MM.1S (cell line): ENCODE results near the gene GRB2.

ENCODE experiments used
- EZH2 ChIP-seq: fragments of 300-600 bp; sonication (generic); optimal IDR thresholded peaks from 2 replicates; pipeline ENCODE3; 2017; ENCODE audit warnings: low read depth, mild to moderate bottlenecking, antibody characterized with exemption, low read length, mixed read lengths
- EZH2phosphoT487 ChIP-seq: fragments of 300-600 bp; sonication (generic); IDR thresholded peaks from 2 replicates; pipeline ENCODE4 v1.6.1; 2018; ENCODE audit warnings: antibody characterized with exemption, low read length
- TF ChIP-seq, protein P1 (sequence below): fragments of 300-600 bp; sonication (generic); IDR thresholded peaks from 2 replicates; pipeline ENCODE4 v1.5.1; 2016; ENCODE audit warnings: antibody characterized with exemption, low read length, mixed read lengths

DNA sequence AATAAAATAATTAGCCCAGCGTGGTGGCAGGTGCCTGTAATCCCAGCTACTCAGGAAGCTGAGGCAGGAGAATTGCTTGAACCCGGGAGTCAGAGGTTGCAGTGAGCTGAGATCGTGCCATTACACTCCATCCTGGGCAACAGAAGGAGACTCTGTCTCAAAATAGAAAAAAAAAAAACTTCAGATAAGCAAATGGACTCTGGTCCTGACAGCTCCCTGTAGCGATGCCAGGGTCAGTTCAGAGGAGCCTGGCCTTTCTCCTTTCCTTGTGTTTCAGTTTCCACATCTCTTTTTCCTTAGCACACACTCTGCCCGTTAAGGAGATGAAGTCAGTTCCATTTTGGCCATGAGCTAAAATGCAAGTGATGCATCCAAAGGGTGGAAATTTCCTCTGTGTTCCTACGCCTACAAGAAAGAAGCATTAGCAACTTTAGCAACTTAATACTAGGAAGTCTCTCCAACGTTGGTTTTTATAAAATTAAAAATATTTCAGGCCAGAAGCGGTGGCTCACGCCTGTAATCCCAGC is 11.6 kb upstream of the GRB2 start:
- TF ChIP-seq, protein P1, sequence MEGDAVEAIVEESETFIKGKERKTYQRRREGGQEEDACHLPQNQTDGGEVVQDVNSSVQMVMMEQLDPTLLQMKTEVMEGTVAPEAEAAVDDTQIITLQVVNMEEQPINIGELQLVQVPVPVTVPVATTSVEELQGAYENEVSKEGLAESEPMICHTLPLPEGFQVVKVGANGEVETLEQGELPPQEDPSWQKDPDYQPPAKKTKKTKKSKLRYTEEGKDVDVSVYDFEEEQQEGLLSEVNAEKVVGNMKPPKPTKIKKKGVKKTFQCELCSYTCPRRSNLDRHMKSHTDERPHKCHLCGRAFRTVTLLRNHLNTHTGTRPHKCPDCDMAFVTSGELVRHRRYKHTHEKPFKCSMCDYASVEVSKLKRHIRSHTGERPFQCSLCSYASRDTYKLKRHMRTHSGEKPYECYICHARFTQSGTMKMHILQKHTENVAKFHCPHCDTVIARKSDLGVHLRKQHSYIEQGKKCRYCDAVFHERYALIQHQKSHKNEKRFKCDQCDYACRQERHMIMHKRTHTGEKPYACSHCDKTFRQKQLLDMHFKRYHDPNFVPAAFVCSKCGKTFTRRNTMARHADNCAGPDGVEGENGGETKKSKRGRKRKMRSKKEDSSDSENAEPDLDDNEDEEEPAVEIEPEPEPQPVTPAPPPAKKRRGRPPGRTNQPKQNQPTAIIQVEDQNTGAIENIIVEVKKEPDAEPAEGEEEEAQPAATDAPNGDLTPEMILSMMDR, result no peak
- TF ChIP-seq EZH2 (no peak), EZH2phosphoT487 (no peak)
